Measurements from ENCODE around the gene LHCGR.

LHCGR gene

GRCh38 chr2:48755473-48755872 is at the start of gene LHCGR:
Gene LHCGR (minus strand): TSS chr2:48755724. CDS start chr2:48755671, 53 bp downstream.
- DNase-seq (ENCODE audit: low read depth in 1 of 2, low spot score in 1 of 2): no peak

- no peak for DNase-seq (ENCODE audit: low read depth in 1 of 2, low spot score in 1 of 2)
Observed at GRCh38 chr2:48799601-48800000, 44.1 kb upstream of the LHCGR start.

GRCh38 chr2:48795065-48795464 is 39.5 kb upstream of the LHCGR start:
- no peak for DNase-seq (ENCODE audit: low read depth in 1 of 2, low spot score in 1 of 2)

- no peak for DNase-seq (ENCODE audit: low read depth in 1 of 2, low spot score in 1 of 2)
Observed at GRCh38 chr2:48793671-48794070, 38.1 kb upstream of the LHCGR start.

GRCh38 chr2:48792030-48792429 is 36.5 kb upstream of the LHCGR start:
- no peak for DNase-seq (ENCODE audit: low read depth in 1 of 2, low spot score in 1 of 2)

GRCh38 chr2:48790407-48791170 is 35.1 kb upstream of the LHCGR start:
- no peak for DNase-seq (ENCODE audit: low read depth in 1 of 2, low spot score in 1 of 2)

- DNase-seq (ENCODE audit: low read depth in 1 of 2, low spot score in 1 of 2): no peak
Observed at GRCh38 chr2:48787580-48787979, 32.1 kb upstream of the LHCGR start.

GRCh38 chr2:48781366-48781765 is 25.8 kb upstream of the LHCGR start:
- no peak for DNase-seq (ENCODE audit: low read depth in 1 of 2, low spot score in 1 of 2)

- no peak for DNase-seq (ENCODE audit: low read depth in 1 of 2, low spot score in 1 of 2)
Observed at GRCh38 chr2:48779019-48779716, 23.6 kb upstream of the LHCGR start.

GRCh38 chr2:48774251-48774650 is 18.7 kb upstream of the LHCGR start:
- DNase-seq (ENCODE audit: low read depth in 1 of 2, low spot score in 1 of 2): no peak

GRCh38 chr2:48771241-48772014 is 15.9 kb upstream of the LHCGR start:
- no peak for DNase-seq (ENCODE audit: low read depth in 1 of 2, low spot score in 1 of 2)

GRCh38 chr2:48770181-48770580 is 14.7 kb upstream of the LHCGR start:
- no peak for DNase-seq (ENCODE audit: low read depth in 1 of 2, low spot score in 1 of 2)

- no peak for DNase-seq (ENCODE audit: low read depth in 1 of 2, low spot score in 1 of 2)
Observed at GRCh38 chr2:48768669-48769068, 13.1 kb upstream of the LHCGR start.

- no peak for DNase-seq (ENCODE audit: low read depth in 1 of 2, low spot score in 1 of 2)
Observed at GRCh38 chr2:48767330-48767729, 11.8 kb upstream of the LHCGR start.

GRCh38 chr2:48760826-48761225 is 5.3 kb upstream of the LHCGR start:
- no peak for DNase-seq (ENCODE audit: low read depth in 1 of 2, low spot score in 1 of 2)

GRCh38 chr2:48759682-48760081 is 4.2 kb upstream of the LHCGR start:
- DNase-seq (ENCODE audit: low read depth in 1 of 2, low spot score in 1 of 2): no peak

GRCh38 chr2:48756289-48756688 is 765 bp upstream of the LHCGR start:
- DNase-seq (ENCODE audit: low read depth in 1 of 2, low spot score in 1 of 2): no peak

- no peak for DNase-seq (ENCODE audit: low read depth in 1 of 2, low spot score in 1 of 2)
Observed at GRCh38 chr2:48754874-48755273, 650 bp downstream of the LHCGR start.

GRCh38 chr2:48753228-48753627 is 2.3 kb downstream of the LHCGR start:
- no peak for DNase-seq (ENCODE audit: low read depth in 1 of 2, low spot score in 1 of 2)

- no peak for DNase-seq (ENCODE audit: low read depth in 1 of 2, low spot score in 1 of 2)
Observed at GRCh38 chr2:48750128-48750739, 5.3 kb downstream of the LHCGR start.

- no peak for DNase-seq (ENCODE audit: low read depth in 1 of 2, low spot score in 1 of 2)
Observed at GRCh38 chr2:48749291-48750127, 6.0 kb downstream of the LHCGR start.

All from activated CD4-positive, alpha-beta T cell treated with anti-CD3 and anti-CD28 coated beads, Interleukin-2, amount 50 U/mL, for 24 hours (primary cell).